ENCODE measurements around the gene TEX53. TPM values are rescaled to one million over a fixed set of nuclear protein-coding genes. Genes with fewer than 3 reads are reported as not detected.

Gene TEX53
- total and polyA plus RNA-seq, 10 of the 15 experiments (the other 5 are each of a cell fraction or from before 2014, with no cell fraction given), result not detected

- no peak for TF ChIP-seq CUX1 (IDR thresholded peaks at IDR 0.05; ENCODE audit: insufficient replicate concordance, low read depth, low read length)
- TF ChIP-seq TBL1XR1 (IDR thresholded peaks at IDR 0.05; ENCODE audit: low read depth, low read length), result no peak
- TF ChIP-seq, protein P1, sequence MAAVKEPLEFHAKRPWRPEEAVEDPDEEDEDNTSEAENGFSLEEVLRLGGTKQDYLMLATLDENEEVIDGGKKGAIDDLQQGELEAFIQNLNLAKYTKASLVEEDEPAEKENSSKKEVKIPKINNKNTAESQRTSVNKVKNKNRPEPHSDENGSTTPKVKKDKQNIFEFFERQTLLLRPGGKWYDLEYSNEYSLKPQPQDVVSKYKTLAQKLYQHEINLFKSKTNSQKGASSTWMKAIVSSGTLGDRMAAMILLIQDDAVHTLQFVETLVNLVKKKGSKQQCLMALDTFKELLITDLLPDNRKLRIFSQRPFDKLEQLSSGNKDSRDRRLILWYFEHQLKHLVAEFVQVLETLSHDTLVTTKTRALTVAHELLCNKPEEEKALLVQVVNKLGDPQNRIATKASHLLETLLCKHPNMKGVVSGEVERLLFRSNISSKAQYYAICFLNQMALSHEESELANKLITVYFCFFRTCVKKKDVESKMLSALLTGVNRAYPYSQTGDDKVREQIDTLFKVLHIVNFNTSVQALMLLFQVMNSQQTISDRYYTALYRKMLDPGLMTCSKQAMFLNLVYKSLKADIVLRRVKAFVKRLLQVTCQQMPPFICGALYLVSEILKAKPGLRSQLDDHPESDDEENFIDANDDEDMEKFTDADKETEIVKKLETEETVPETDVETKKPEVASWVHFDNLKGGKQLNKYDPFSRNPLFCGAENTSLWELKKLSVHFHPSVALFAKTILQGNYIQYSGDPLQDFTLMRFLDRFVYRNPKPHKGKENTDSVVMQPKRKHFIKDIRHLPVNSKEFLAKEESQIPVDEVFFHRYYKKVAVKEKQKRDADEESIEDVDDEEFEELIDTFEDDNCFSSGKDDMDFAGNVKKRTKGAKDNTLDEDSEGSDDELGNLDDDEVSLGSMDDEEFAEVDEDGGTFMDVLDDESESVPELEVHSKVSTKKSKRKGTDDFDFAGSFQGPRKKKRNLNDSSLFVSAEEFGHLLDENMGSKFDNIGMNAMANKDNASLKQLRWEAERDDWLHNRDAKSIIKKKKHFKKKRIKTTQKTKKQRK (IDR thresholded peaks at IDR 0.05; ENCODE audit: low read depth, low read length), result no peak
- no peak for TF ChIP-seq ZNF384 (IDR thresholded peaks at IDR 0.05; ENCODE audit: borderline replicate concordance, low read depth, low read length)
- TF ChIP-seq WRNIP1 (IDR thresholded peaks at IDR 0.05; ENCODE audit: borderline replicate concordance, low read depth, low read length), result no peak
- TF ChIP-seq MTA3 (IDR thresholded peaks at IDR 0.05; ENCODE audit: borderline replicate concordance, low read length), result no peak
Observed at GRCh38 chr9:114689813-114690212, 32.2 kb upstream of the TEX53 start (continued).

Data from GM12878 (cell line).